Fibroblast of skin of right biceps (primary cell): Measurements from ENCODE around the gene EIF4EBP3.
A peak's percentile ranks its signal among the peaks of the same experiment; 100 is the strongest.
"Not testable (repeated sequence)": the region's sequence is repeated elsewhere in the genome, so short reads cannot be mapped to it uniquely, and the experiment has no call there.

Source experiments
- DNase-seq: peaks from one replicate; pipeline ENCODE4 v3.0.0-alpha.2; 2013

Gene EIF4EBP3

DNA sequence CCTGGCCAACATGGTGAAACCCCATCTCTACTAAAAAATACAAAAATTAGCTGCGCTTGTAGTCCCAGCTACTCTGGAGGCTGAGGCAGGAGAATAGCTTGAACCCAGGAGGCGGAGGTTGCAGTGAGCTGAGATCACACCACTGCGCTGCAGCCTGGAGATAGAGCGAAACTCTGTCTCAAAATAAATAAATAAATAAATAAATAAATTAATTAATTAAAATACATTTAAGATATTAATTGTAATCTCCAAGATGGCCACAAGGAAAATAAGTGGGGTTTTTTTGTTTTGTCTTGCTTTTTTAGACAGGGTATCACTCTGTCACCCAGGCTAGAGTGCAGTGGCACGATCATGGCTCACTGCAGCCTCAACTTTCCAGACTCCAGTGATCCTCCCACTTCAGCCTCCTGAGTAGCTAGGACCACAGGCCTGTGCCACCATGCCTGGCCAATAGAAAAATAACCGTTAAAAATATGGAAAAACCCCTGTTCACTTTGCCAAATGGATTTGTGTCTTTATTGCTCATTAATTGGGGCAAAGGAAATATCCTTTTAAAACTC, 31.8 kb downstream of the EIF4EBP3 start:
- not testable (repeated sequence) for DNase-seq

DNA sequence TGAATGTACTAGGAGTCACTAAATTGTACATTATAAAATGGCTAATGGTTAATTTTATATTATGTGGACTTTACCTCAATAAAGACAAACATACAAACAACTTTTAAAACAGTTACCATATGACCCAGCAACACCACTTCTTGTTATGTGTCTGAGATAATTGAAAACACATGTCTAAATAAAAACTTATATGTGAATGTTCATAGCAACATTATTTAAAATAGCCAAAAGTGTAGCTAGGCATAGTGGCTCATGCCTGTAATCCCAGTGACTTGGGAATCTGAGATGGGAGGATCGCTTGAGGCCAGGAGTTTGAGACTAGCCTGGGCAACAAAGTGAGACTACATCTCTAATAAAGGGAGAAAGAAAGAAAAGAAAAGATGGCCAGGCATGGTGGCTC, 40.0 kb downstream of the EIF4EBP3 start:
- no peak for DNase-seq

DNA sequence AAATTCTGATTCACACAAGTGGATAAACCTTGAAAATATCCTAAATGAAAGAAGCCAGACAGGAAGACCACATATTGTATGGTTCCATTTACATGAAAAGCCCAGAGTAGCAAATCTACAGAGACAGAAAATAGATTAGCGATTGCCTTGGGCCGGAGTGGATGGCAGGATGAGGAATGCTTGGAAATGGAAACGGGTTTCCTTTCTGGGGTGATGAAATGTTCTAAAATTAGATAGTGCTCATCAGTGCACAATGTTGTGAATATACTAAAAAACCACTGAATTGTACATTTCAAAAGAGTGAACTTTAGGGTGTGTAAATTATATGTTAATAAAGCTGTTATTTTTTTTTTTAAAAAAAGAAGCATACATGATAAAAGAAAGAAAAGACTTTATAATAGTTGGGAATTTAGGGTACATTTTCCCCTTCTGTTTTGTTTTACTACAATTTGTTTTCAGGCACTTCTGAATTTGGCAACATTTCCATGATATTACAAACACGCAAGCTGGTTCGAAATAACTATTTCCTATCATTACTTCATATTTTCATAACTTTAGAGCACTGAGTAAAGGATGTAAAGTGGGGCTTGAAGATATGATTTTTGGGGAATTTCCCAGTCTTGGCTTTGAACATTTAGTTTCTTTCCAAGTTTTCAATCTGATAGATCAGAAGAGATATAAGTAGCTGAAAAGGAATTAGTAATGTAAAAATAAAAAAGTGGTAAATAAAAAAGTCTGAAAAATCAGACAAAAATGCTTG, 41.0 kb downstream of the EIF4EBP3 start:
- peak; percentile 29 for DNase-seq

DNA sequence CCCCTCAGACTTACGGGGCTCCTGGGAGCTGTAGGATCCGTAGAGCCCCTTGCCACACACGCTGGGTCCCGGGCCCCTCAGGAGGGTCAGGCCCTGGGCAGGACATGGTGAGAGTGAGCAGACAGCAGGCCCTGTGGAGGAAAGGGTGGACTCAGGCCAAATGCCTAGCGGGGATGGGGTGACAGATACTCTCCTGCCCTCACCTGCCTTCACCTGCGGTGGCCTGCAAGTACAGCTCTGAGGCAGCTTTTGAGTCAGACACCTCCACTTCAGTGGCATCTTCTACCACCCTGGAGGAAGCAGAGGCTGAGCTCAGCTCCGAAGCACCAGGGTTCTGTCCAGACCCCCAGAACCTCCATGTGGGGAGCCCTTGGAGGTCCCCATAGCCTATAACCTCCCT, 43.4 kb downstream of the EIF4EBP3 start:
- no peak for DNase-seq

- peak; percentile 54 for DNase-seq
Measured at GRCh38 chr5:140591747-140592372, 44.4 kb downstream of the EIF4EBP3 start.

- not testable (repeated sequence) for DNase-seq
Measured at GRCh38 chr5:140593070-140593469, 45.6 kb downstream of the EIF4EBP3 start.

GRCh38 chr5:140594169-140594568, 46.7 kb downstream of the EIF4EBP3 start:
- DNase-seq: no peak

DNA sequence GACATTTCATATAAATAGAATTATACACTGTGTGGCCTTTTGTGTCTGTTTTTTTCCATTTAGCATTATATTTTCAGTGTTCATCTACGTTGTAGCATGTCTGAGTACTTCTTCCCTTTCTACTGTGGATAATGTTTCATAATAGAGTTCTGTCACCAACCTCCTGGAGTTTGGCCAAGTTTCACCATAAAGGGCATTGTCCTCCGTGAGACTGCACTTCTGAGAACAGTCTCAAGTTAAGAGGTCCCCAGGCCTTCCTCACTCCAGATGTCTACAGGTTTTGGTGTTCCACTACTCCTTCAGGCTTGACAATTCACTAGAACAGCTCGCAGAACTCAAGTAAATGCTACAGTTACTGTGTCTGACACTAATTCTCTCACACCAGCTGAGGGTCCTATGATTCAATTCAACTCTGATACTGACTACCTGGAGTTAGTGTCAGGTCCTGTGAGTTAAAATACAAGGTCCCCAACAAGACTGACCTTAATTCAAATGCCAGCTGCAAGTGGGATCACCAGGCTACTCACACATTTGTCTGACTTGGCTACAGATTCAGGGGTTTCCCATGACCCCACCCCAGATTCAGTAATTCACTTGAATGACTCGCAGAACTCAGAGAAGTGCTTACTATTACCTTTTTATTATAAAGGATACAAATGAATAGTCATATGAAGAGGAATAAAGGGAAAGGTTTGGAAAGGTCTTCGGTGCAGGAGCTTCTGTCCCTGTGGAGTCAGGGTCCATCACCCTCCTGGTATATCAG, 48.3 kb downstream of the EIF4EBP3 start:
- DNase-seq: no peak

DNA sequence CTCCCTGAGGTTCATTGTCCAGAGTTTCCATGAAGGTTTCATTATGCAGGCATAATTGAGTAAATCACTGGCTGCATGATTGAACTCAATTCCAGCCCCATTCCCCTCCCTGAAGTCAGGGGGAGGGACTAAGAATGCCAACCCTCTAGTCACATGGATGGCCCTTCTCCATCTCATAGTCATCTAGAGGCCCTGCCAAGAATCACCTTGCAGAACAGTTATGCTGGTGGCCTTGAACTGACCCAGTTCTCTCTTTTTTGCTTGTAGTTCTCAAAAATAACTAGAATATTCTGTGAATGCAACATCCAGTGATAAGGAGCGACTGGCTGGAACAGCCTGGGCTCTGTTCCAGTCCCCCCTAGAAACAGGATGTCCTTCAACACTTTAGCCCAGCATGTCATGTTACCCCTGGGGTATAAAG, 48.9 kb downstream of the EIF4EBP3 start:
- no peak for DNase-seq

DNA sequence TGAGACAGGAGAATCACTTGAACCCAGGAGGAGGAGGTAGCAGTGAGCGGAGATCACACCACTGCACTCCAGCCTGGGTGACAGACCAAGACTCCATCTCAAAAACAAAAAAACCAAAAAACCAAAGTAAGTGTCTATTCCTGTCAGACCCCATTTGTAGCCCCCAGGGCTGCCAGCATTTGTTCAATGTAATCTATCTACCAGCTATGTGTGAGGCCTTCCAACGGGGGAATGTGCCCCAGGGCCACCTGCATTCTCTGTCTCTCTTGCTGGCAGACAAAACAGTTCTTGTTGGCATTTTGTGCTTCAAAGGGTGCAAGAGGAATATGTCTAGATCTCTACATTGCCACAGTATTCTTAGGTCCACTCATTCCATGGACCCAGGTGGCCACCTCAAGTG, 51.4 kb downstream of the EIF4EBP3 start:
- no peak for DNase-seq
